ENCODE measurements around the gene MRPS18C.

The MRPS18C gene

GRCh38 chr4:83455281-83456183, at the start of gene MRPS18C, which contains the start of gene HELQ (continued):
- TF ChIP-seq ZNF580 (tag by site-specific recombination; IDR thresholded peaks at IDR 0.05) (peak; percentile 85; the same call in 1 of the 2 replicates), GFI1B (tag by site-specific recombination; IDR thresholded peaks at IDR 0.05) (no peak), ZNF501 (tag by site-specific recombination; IDR thresholded peaks at IDR 0.05) (peak; percentile 70; the same call in 1 of the 2 replicates), ZNF76 (tag by site-specific recombination; IDR thresholded peaks at IDR 0.05; ENCODE audit: borderline replicate concordance, low read depth) (peak; percentile 61; the same call in 1 of the 2 replicates), YY2 (tag by site-specific recombination; IDR thresholded peaks at IDR 0.05) (peak; percentile 75), ZNF518A (tag by site-specific recombination; conservative IDR thresholded peaks at IDR 0.05; ENCODE audit: low read depth) (peak; percentile 62), ZNF548 (tag by site-specific recombination; IDR thresholded peaks at IDR 0.05) (no peak), ZNF558 (tag by site-specific recombination; IDR thresholded peaks at IDR 0.05) (0 out of 2 replicates have a peak, but pooled peaks have one; percentile 36), INSM2 (tag by site-specific recombination; IDR thresholded peaks at IDR 0.05) (no peak), ZSCAN5A (tag by site-specific recombination; IDR thresholded peaks at IDR 0.05) (peak; percentile 20; the same call in 1 of the 2 replicates), REST (tag by site-specific recombination; IDR thresholded peaks at IDR 0.05) (0 out of 2 replicates have a peak, but pooled peaks have one; percentile 20), MYNN (tag by site-specific recombination; IDR thresholded peaks at IDR 0.05; ENCODE audit: borderline replicate concordance) (peak; percentile 74; the same call in 1 of the 2 replicates), SP7 (tag by site-specific recombination; IDR thresholded peaks at IDR 0.05) (peak; percentile 91), GLI4 (tag by site-specific recombination; IDR thresholded peaks at IDR 0.05) (0 out of 2 replicates have a peak, but pooled peaks have one; percentile 64), ZNF629 (tag by site-specific recombination; IDR thresholded peaks at IDR 0.05) (peak; percentile 81), TRIM28 (IDR thresholded peaks at IDR 0.05; ENCODE audit: borderline replicate concordance, low read length) (peak; percentile 80; the same call in 1 of the 2 replicates), YY1 (tag by site-specific recombination; IDR thresholded peaks at IDR 0.05) (peak; percentile 85), SP3 (tag by site-specific recombination; IDR thresholded peaks at IDR 0.05) (peak; percentile 66), ZBTB20 (tag by site-specific recombination; IDR thresholded peaks at IDR 0.05) (peak; percentile 59; the same call in 1 of the 2 replicates), ZSCAN23 (tag by site-specific recombination; IDR thresholded peaks at IDR 0.05) (0 out of 2 replicates have a peak, but pooled peaks have one; percentile 16), ZSCAN4 (tag by site-specific recombination; IDR thresholded peaks at IDR 0.05) (0 out of 2 replicates have a peak, but pooled peaks have one; percentile 8), ZNF341 (tag by site-specific recombination; IDR thresholded peaks at IDR 0.05; ENCODE audit: low read depth) (peak; percentile 36; the same call in 1 of the 2 replicates), SP2 (tag by site-specific recombination; IDR thresholded peaks at IDR 0.05) (peak; percentile 75), ZBTB21 (tag by site-specific recombination; IDR thresholded peaks at IDR 0.05) (peak; percentile 46)
